Measurements from ENCODE around the gene PIGT. TPM values are rescaled to one million over a fixed set of nuclear protein-coding genes. Genes with fewer than 3 reads are reported as not detected.

PIGT gene
- total and polyA plus RNA-seq, 4 donors = 22.1 to 98.4 (median 81.5) TPM

DNA sequence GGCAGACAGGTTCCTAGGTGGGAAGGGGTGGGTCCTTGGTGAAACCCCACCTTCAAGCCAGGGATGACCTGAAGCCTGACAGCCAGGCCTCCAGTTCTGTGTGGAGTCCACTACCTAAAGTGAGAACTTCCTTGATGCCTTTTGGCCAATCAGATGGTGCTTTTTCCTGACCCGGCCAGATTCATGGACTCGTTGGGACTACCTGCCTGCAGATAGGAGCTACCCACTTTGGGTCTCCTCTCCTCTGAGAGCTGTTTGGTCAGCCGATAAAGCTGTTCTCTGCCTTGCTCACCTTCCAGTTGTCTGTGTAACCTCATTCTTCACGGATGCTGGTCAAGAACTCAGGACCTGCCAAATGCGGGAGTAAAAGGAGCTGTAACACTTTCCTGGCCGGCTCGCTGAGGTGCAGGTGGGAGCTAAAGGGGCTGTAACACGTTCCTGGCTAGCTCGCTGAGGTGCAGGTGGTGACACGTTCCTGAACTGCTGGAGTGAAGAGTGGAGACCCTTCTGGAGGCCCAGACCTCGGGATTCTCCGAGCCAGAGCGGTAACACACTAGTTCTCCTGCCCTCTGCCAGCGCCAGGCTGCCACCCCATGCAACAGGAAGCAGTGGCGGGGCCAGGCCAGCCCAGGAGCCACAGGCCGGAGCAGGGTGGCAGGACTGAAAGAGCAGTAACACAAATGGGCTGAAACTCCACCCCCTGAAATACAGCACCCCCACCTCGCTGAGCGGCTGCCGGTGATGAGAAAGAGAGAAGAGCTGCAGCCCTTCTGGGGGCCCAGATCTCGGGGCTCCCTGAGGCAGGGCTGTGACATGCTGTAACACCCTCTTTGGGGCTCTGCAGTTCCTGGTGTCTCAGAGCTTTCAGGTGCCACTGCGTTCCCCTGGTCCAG is 21.5 kb upstream of the PIGT start:
- Histone ChIP-seq H3K36me3 (ENCODE audit: control insufficient read depth, insufficient read depth, low read length) (peaks cover 8% of the 10 kb centered on the region), H3K27ac (ENCODE audit: low read depth, low read length) (no peak overlapping the region), H3K9me3 (ENCODE audit: control insufficient read depth, insufficient read depth, low read length) (no peaks in the 10 kb centered on the region), H3K27me3 (ENCODE audit: control insufficient read depth, insufficient read depth, low read length) (no peaks in the 10 kb centered on the region), H3K4me1 (ENCODE audit: control insufficient read depth, insufficient read depth, low read length) (no peaks in the 10 kb centered on the region), H3K4me3 (ENCODE audit: low read depth, low read length) (no peak overlapping the region)
- WGBS (ENCODE audit: insufficient coverage) = 80% methylated on average over 18 of the region's 21 CpGs
- DNase-seq (ENCODE audit: low read depth in 4 of 6, low spot score in 6 of 6) = no peak

DNA sequence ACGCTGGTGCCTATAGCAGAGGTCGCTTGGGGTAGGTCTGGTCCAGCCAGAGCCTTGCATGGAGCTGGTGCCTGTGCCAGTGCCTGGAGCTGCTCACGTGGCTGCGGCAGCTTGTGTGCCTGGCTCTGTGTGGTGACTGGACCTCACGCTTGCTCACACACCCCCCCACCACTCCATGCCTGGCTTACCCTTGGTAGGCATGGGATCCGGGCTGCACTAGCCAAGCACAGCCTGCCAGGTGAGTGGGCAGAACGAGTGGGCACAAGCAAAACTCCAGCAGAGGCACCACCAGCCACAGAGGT is 20.9 kb upstream of the PIGT start:
- H3K27me3 ChIP-seq (ENCODE audit: control insufficient read depth, insufficient read depth, low read length) = no peaks in the 10 kb centered on the region
- H3K27ac ChIP-seq (ENCODE audit: low read depth, low read length) = no peak overlapping the region
- H3K4me3 ChIP-seq (ENCODE audit: low read depth, low read length) = no peak overlapping the region
- DNase-seq (ENCODE audit: low read depth in 4 of 6, low spot score in 6 of 6) = no peak
- H3K4me1 ChIP-seq (ENCODE audit: control insufficient read depth, insufficient read depth, low read length) = no peaks in the 10 kb centered on the region
- H3K36me3 ChIP-seq (ENCODE audit: control insufficient read depth, insufficient read depth, low read length) = peaks cover 8% of the 10 kb centered on the region
- peaks cover 3% of the 10 kb centered on the region for H3K9me3 ChIP-seq (ENCODE audit: control insufficient read depth, insufficient read depth, low read length)
- 77% methylated on average over 6 of the region's 7 CpGs for WGBS (ENCODE audit: insufficient coverage)

DNA sequence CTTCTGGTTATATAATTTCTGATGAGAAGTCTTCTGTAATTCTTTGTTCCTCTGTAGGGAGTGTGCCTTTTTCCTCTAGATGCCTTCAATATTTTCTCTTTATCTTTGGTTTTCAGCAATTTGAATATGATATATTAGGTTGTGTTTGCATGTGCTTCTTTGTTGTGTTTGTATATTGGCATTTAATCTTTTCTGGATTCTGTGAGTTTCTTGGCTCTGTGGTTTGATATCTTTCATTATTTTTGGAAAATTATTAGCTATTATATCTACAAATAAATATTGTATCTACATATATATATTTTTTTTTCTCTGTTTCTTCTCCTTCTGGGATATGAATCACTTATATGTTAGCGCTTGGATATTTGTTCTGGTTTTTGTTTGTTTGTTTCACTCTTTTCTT is 16.9 kb upstream of the PIGT start:
- no peak overlapping the region for H3K4me3 ChIP-seq (ENCODE audit: low read depth, low read length)
- no peak for DNase-seq (ENCODE audit: low read depth in 4 of 6, low spot score in 6 of 6)
- H3K9me3 ChIP-seq (ENCODE audit: control insufficient read depth, insufficient read depth, low read length) = peaks cover 14% of the 10 kb centered on the region
- WGBS (ENCODE audit: insufficient coverage) = no CpG with 5 or more reads among the region's 1 CpG
- no peak overlapping the region for H3K27ac ChIP-seq (ENCODE audit: low read depth, low read length)
- peaks cover 8% of the 10 kb centered on the region for H3K36me3 ChIP-seq (ENCODE audit: control insufficient read depth, insufficient read depth, low read length)
- H3K27me3 ChIP-seq (ENCODE audit: control insufficient read depth, insufficient read depth, low read length) = no peaks in the 10 kb centered on the region
- H3K4me1 ChIP-seq (ENCODE audit: control insufficient read depth, insufficient read depth, low read length) = no peaks in the 10 kb centered on the region

DNA sequence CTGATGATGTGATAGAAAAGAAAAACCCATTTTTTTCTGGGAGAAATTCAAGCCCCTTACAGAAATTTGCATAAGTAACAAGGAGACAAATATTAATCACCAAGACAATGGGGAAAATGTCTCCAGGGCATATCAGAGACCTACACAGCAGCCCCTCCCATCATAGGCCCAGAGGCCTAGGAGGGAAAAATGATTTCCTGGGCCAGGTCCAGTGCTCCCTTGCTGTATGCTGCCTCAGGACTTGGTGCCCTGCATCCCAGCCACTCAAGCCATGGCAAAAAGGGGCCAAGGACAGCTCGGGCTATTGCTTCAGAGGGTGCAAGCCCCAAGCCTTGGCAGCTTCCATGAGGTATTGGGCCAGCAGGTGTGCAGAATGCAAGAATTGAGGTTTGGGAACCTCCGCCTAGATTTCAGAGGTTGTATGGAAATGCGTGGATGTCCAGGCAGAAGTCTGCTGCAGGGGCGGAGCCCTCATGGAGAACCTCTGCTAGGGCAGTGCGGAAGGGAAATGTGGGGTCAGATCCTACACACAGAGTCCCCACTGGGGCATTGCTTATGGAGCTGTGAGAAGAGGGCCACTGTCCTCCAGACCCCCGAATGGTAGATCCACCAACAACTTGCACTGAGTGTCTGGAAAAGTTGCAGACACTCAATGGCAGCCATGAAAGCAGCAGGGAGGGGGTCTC is 15.5 kb upstream of the PIGT start:
- no peak overlapping the region for H3K4me3 ChIP-seq (ENCODE audit: low read depth, low read length)
- no peak overlapping the region for H3K27ac ChIP-seq (ENCODE audit: low read depth, low read length)
- H3K9me3 ChIP-seq (ENCODE audit: control insufficient read depth, insufficient read depth, low read length) = peaks cover 14% of the 10 kb centered on the region
- no peaks in the 10 kb centered on the region for H3K27me3 ChIP-seq (ENCODE audit: control insufficient read depth, insufficient read depth, low read length)
- H3K36me3 ChIP-seq (ENCODE audit: control insufficient read depth, insufficient read depth, low read length) = no peaks in the 10 kb centered on the region
- H3K4me1 ChIP-seq (ENCODE audit: control insufficient read depth, insufficient read depth, low read length) = peaks cover 4% of the 10 kb centered on the region
- WGBS (ENCODE audit: insufficient coverage) = 98% methylated on average over 6 of the region's 6 CpGs
- DNase-seq (ENCODE audit: low read depth in 4 of 6, low spot score in 6 of 6) = no peak

DNA sequence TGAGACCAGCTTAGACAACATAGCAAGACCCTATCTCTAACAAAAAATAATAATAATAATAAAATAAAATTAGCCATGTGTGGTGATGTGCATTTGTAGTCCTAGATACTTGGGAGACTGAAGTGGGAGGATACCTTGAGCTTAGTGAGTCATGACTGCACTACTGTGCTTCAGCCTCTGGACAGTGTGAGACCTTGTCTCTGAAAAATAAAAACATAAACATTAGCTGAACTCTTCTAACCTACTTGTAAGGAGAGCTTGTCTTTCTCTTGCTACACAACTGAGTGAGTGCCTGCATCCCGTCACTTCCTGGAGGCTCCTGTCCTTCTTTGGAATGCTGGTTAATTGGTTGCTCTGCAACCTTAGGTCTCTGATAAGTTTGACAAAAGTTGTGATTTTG is 13.0 kb upstream of the PIGT start:
- no peak overlapping the region for H3K4me3 ChIP-seq (ENCODE audit: low read depth, low read length)
- peaks cover 14% of the 10 kb centered on the region for H3K9me3 ChIP-seq (ENCODE audit: control insufficient read depth, insufficient read depth, low read length)
- DNase-seq (ENCODE audit: low read depth in 4 of 6, low spot score in 6 of 6) = no peak
- no CpG with 5 or more reads among the region's 1 CpG for WGBS (ENCODE audit: insufficient coverage)
- H3K36me3 ChIP-seq (ENCODE audit: control insufficient read depth, insufficient read depth, low read length) = no peaks in the 10 kb centered on the region
- H3K4me1 ChIP-seq (ENCODE audit: control insufficient read depth, insufficient read depth, low read length) = peaks cover 24% of the 10 kb centered on the region
- no peaks in the 10 kb centered on the region for H3K27me3 ChIP-seq (ENCODE audit: control insufficient read depth, insufficient read depth, low read length)
- H3K27ac ChIP-seq (ENCODE audit: low read depth, low read length) = no peak overlapping the region

DNA sequence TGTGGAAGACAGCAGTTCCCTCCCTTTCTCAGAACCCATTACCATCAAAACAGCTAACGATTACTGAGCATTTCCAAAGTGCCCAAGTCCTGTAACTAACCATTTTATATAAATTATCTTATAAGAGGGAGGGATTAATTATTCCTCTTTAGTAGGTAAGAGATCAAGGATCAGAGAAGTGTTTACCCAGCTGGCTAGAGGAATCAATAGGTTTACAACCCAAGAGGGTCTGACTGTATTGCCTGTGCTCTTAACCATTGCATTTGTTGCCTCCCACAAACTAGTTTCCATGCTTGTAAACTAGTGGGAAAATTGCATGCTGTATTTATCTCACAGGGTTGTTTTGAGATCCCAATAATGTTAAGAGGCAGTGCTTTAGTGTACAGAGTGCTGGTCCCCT is 11.5 kb upstream of the PIGT start:
- Histone ChIP-seq H3K4me1 (ENCODE audit: control insufficient read depth, insufficient read depth, low read length) (peaks cover 30% of the 10 kb centered on the region), H3K4me3 (ENCODE audit: low read depth, low read length) (no peak overlapping the region), H3K9me3 (ENCODE audit: control insufficient read depth, insufficient read depth, low read length) (peaks cover 14% of the 10 kb centered on the region), H3K27me3 (ENCODE audit: control insufficient read depth, insufficient read depth, low read length) (no peaks in the 10 kb centered on the region), H3K27ac (ENCODE audit: low read depth, low read length) (no peak overlapping the region), H3K36me3 (ENCODE audit: control insufficient read depth, insufficient read depth, low read length) (peaks cover 5% of the 10 kb centered on the region)
- WGBS (ENCODE audit: insufficient coverage) = no CpG with 5 or more reads among the region's 1 CpG
- DNase-seq (ENCODE audit: low read depth in 4 of 6, low spot score in 6 of 6) = no peak

DNA sequence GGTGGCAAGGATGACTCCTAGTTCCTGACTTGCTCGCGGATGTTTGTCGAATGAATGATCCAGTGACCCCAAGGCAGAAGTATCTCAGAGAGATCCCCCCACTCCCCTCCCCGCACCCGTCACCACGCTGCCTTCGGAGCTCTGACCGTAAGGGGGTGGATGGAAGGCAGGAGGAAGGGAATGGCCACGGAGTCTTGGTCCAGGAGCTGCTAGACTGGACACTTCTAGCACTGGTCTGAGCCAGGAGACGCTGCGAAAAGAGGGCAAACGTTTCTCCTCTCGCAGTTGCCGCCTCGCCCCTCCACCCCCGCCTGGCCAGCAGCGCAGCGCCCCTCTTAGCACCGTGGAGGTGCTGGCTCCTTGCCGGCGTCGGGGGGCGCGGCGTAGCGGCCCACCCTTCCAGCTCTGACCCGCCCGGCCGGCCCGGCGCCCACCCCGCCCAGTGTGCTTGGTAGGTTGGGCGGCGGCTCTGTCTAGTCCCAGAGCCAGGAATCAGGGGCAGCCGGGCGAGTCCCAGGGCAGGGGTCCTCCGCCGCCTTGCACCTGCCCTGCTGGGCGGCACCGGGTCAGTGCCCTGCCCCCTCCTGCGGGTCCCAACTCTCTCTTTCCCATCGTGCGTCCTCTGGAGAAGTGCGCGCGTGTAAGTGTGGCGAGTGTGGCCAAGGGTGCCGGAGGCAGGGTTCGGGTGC is 10.2 kb upstream of the PIGT start:
- Histone ChIP-seq H3K27me3 (ENCODE audit: control insufficient read depth, insufficient read depth, low read length) (no peaks in the 10 kb centered on the region), H3K4me1 (ENCODE audit: control insufficient read depth, insufficient read depth, low read length) (peaks cover 30% of the 10 kb centered on the region), H3K4me3 (ENCODE audit: low read depth, low read length) (peak overlapping the region; percentile 50), H3K27ac (ENCODE audit: low read depth, low read length) (no peak overlapping the region), H3K9me3 (ENCODE audit: control insufficient read depth, insufficient read depth, low read length) (peaks cover 5% of the 10 kb centered on the region), H3K36me3 (ENCODE audit: control insufficient read depth, insufficient read depth, low read length) (peaks cover 15% of the 10 kb centered on the region)
- DNase-seq (ENCODE audit: low read depth in 4 of 6, low spot score in 6 of 6) = peak in 2 of 6 donors; percentile 9 to 32
- WGBS (ENCODE audit: insufficient coverage) = under 1% methylated on average over 43 of the region's 49 CpGs

DNA sequence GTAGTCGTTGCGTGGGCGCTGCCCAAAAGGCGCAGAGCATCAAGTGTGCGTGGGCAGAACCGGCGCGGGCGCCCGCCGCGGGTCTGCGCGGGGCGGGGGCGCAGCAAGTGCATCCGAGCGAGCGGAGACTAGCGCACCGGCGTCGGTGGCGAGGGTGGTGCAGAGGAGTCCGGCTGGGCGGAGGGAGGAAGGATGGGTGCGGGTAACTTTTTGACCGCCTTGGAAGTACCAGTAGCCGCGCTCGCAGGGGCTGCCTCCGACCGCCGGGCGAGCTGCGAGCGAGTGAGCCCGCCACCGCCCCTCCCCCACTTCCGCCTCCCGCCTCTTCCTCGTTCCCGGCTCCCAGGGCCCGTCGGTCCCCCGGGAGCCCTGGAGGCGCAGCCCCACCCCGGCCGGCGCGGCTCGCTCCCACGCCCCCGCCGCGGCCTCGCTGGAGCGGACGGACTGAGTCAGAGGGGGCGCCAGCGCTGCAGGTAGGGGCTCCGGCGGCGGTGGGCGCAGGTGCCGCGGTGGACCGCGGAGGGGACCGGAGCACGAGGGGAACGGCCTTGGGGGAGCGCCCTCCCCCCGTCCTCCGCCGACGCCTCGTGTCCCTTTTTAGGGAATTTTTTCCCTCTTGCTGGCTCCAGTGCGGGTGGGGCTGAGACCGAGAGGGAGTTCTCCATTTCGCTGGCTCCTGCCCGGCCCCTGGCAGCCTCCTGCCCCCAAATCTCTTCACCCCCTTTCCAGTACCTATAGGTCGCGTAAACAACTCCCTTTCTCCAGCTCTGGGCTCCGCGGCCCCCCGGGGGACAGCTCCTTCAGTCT is 9.5 kb upstream of the PIGT start:
- Histone ChIP-seq H3K4me1 (ENCODE audit: control insufficient read depth, insufficient read depth, low read length) (peaks cover 30% of the 10 kb centered on the region), H3K27ac (ENCODE audit: low read depth, low read length) (peak overlapping the region; percentile 36), H3K9me3 (ENCODE audit: control insufficient read depth, insufficient read depth, low read length) (no peaks in the 10 kb centered on the region), H3K36me3 (ENCODE audit: control insufficient read depth, insufficient read depth, low read length) (peaks cover 21% of the 10 kb centered on the region), H3K27me3 (ENCODE audit: control insufficient read depth, insufficient read depth, low read length) (no peaks in the 10 kb centered on the region), H3K4me3 (ENCODE audit: low read depth, low read length) (peak overlapping the region; percentile 68)
- peak in 2 of 6 donors; percentile 67 to 71 for DNase-seq (ENCODE audit: low read depth in 4 of 6, low spot score in 6 of 6)
- under 1% methylated on average over 79 of the region's 87 CpGs for WGBS (ENCODE audit: insufficient coverage)

DNA sequence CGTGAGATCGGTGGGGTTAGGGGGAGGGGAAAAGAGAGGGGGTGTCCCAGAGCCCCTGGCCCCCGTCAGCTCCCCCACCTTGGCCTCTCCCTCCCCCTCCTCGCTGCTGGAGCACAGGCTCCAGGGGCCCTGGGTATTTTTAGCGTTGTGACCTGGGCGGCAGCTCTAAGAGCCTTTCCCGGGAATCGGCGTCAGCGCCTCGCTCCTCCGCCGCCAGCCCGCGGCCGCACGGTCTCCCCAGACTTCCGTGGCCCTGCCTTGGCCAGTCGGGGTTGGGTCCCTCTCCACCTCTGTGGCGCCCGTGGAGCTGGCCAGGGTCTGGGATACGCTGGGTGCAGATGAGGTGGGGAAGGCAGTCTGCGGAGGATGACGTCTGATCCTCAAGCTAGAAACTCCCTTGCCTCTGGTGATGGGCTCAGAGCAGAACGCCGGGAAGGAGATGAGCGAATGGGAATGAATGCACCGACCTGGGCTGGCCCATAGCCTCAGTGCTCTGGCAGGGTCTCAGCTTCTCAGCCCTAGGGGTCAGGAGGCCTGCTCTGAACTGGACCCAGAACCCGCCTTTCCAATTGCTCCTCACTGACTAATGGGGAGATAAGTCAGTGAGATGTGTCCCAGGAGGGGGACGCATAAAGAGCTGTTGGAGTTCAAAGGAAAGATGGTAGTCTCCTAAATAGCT is 8.7 kb upstream of the PIGT start:
- DNase-seq (ENCODE audit: low read depth in 4 of 6, low spot score in 6 of 6) = peak in 2 of 6 donors; percentile 61 to 67
- H3K27ac ChIP-seq (ENCODE audit: low read depth, low read length) = peak overlapping the region; percentile 36
- H3K9me3 ChIP-seq (ENCODE audit: control insufficient read depth, insufficient read depth, low read length) = no peaks in the 10 kb centered on the region
- H3K4me3 ChIP-seq (ENCODE audit: low read depth, low read length) = peak overlapping the region; percentile 68
- no peaks in the 10 kb centered on the region for H3K27me3 ChIP-seq (ENCODE audit: control insufficient read depth, insufficient read depth, low read length)
- WGBS (ENCODE audit: insufficient coverage) = 5% methylated on average over 25 of the region's 30 CpGs
- H3K4me1 ChIP-seq (ENCODE audit: control insufficient read depth, insufficient read depth, low read length) = peaks cover 30% of the 10 kb centered on the region
- H3K36me3 ChIP-seq (ENCODE audit: control insufficient read depth, insufficient read depth, low read length) = peaks cover 23% of the 10 kb centered on the region
